ENCODE measurements around the gene APOBEC3A.

- no peak for TF ChIP-seq CTCF (IDR thresholded peaks at IDR 0.05; ENCODE audit: insufficient read depth, low read length, poor library complexity, severe bottlenecking)
- TF ChIP-seq EZH2phosphoT487 (conservative IDR thresholded peaks at IDR 0.05; ENCODE audit: low read length) = no peak
Observed at GRCh38 chr22:38911434-38911833, 46.0 kb upstream of the APOBEC3A start.
